GM12865 (cell line): ENCODE data around the gene ISM1.
A peak's percentile ranks its signal among the peaks of the same experiment; 100 is the strongest.

Experiments used
- DNase-seq: peaks from one replicate; pipeline ENCODE4 v3.0.0; 2010; ENCODE audit warnings: low read depth
- H3K4me3 ChIP-seq: 2 replicates; pipeline ENCODE4 v1.5.1; 2011; ENCODE audit warnings: mild to moderate bottlenecking, low read depth, low read length, control low read depth
- CTCF ChIP-seq: IDR thresholded peaks from 2 replicates; pipeline ENCODE4 v1.5.1; 2011; ENCODE audit warnings: low read length, control low read depth, low read depth, inconsistent platforms; ENCODE audit not compliant: insufficient read depth; ENCODE audit errors: missing control alignments

The ISM1 gene

GRCh38 chr20:13318871-13319521, 97.9 kb downstream of the ISM1 start:
- DNase-seq: no peak
- TF ChIP-seq CTCF: no peak
- H3K4me3 ChIP-seq: no peak overlapping the region

- no peak overlapping the region for H3K4me3 ChIP-seq
- DNase-seq: no peak
- TF ChIP-seq CTCF: no peak
Observed at GRCh38 chr20:13320702-13321101, 99.6 kb downstream of the ISM1 start.

GRCh38 chr20:13321416-13321815, 100.3 kb downstream of the ISM1 start:
- DNase-seq: no peak
- no peak overlapping the region for H3K4me3 ChIP-seq
- no peak for TF ChIP-seq CTCF

- no peak overlapping the region for H3K4me3 ChIP-seq
- DNase-seq: no peak
- no peak for TF ChIP-seq CTCF
Observed at GRCh38 chr20:13322198-13322597, 101.1 kb downstream of the ISM1 start.

GRCh38 chr20:13322621-13323020, 101.5 kb downstream of the ISM1 start:
- no peak for TF ChIP-seq CTCF
- peak; percentile 24 for DNase-seq
- H3K4me3 ChIP-seq: no peak overlapping the region

GRCh38 chr20:13325033-13325432, 104.0 kb downstream of the ISM1 start:
- peak; percentile 19 for TF ChIP-seq CTCF
- peak; percentile 36 for DNase-seq
- H3K4me3 ChIP-seq: no peak overlapping the region

GRCh38 chr20:13325796-13326340, 104.8 kb downstream of the ISM1 start:
- TF ChIP-seq CTCF: no peak
- no peak for DNase-seq
- H3K4me3 ChIP-seq: no peak overlapping the region
